ENCODE measurements around the gene ABHD14A. TPM values are rescaled to one million over a fixed set of nuclear protein-coding genes. Genes with fewer than 3 reads are reported as not detected.

ABHD14A gene
- total and polyA plus RNA-seq, 7 donors = 11.2 to 40.6 (median 22.9) TPM

GRCh38 chr3:51970606-51971300 is 4.1 kb upstream of the ABHD14A start:
- DNase-seq (no peak), ATAC-seq (no peak)
- Histone ChIP-seq H3K4me3 (no peak overlapping the region), H3K27me3 (ENCODE audit: insufficient read depth in 3 of 3, low read length in 2 of 3) (no peaks in the 10 kb centered on the region), H3K4me1 (peaks cover 40% of the 10 kb centered on the region), H3K27ac (peak overlapping the region; percentile 60), H3K36me3 (ENCODE audit: insufficient read depth in 1 of 2, low read depth in 1 of 2) (no peaks in the 10 kb centered on the region), H3K9me3 (no peaks in the 10 kb centered on the region)
- WGBS, 3 donors = 37 to 56% (median 42%) methylated on average over 6 of the region's 6 CpGs
- TF ChIP-seq CTCF (IDR thresholded peaks at IDR 0.05) = no peak
- intact Hi-C loops (cut with DNase I) = no loop called here

- H3K36me3 ChIP-seq (ENCODE audit: insufficient read depth in 1 of 2, low read depth in 1 of 2) = no peaks in the 10 kb centered on the region
- H3K9me3 ChIP-seq = no peaks in the 10 kb centered on the region
- H3K4me3 ChIP-seq = no peak overlapping the region
- peaks cover 37% of the 10 kb centered on the region for H3K4me1 ChIP-seq
- no peaks in the 10 kb centered on the region for H3K27me3 ChIP-seq (ENCODE audit: insufficient read depth in 3 of 3, low read length in 2 of 3)
- ATAC-seq = no peak
- no peak for DNase-seq
- H3K27ac ChIP-seq = peak overlapping the region; percentile 60
- 75 to 90% (median 76%) methylated on average over 11 of the region's 11 CpGs for WGBS, 3 donors
- intact Hi-C loops (cut with DNase I) = no loop called here
- TF ChIP-seq CTCF (IDR thresholded peaks at IDR 0.05) = no peak
These were observed 3.5 kb upstream of the ABHD14A start for GRCh38 chr3:51971350-51971749.

- DNase-seq (peak; percentile 50 to 70), ATAC-seq (peak; percentile 40 to 57 (median 44))
- 8 to 15% (median 9%) methylated on average over 30 of the region's 30 CpGs for WGBS, 3 donors
- Histone ChIP-seq H3K4me3 (peak overlapping the region; percentile 75), H3K27me3 (ENCODE audit: insufficient read depth in 3 of 3, low read length in 2 of 3) (no peaks in the 10 kb centered on the region), H3K9me3 (no peaks in the 10 kb centered on the region), H3K36me3 (ENCODE audit: insufficient read depth in 1 of 2, low read depth in 1 of 2) (no peaks in the 10 kb centered on the region), H3K4me1 (peaks cover 35% of the 10 kb centered on the region), H3K27ac (peak overlapping the region; percentile 93)
- TF ChIP-seq CTCF (IDR thresholded peaks at IDR 0.05) = no peak
- intact Hi-C loops (cut with DNase I) = loop anchor here (1.0 to 2.0 kb wide), 2 partner anchors 32 kb away; partner anchors contain the start of gene PARP3 (in 2 of the 2)
These were observed 444 bp upstream of the ABHD14A start for GRCh38 chr3:51974277-51974962.

GRCh38 chr3:51975852-51976549 is 1.1 kb downstream of the ABHD14A start:
- Histone ChIP-seq H3K4me1 (peaks cover 22% of the 10 kb centered on the region), H3K9me3 (no peaks in the 10 kb centered on the region), H3K27me3 (ENCODE audit: insufficient read depth in 3 of 3, low read length in 2 of 3) (no peaks in the 10 kb centered on the region), H3K4me3 (peak overlapping the region; percentile 75), H3K36me3 (ENCODE audit: insufficient read depth in 1 of 2, low read depth in 1 of 2) (no peaks in the 10 kb centered on the region), H3K27ac (peak overlapping the region; percentile 93)
- WGBS, 3 donors = 21 to 41% (median 22%) methylated on average over 39 to 46 of the region's 46 CpGs
- no peak for ATAC-seq
- DNase-seq = peak; percentile 76 to 86
- intact Hi-C loops (cut with DNase I) = loop anchor here in 1 of 2 donors (2.0 kb wide), 1 partner anchor 33 kb away; the partner anchor contains the start of gene PARP3
- TF ChIP-seq CTCF (IDR thresholded peaks at IDR 0.05) = no peak

All from psoas muscle (tissue), 8 donors.